ELR (cell line): ENCODE measurements around the gene C11orf58.

Source experiments
- DNase-seq: peaks from one replicate; pipeline ENCODE4 v3.0.0-alpha.2; 2015; ENCODE audit warnings: low read depth

Gene C11orf58

DNA sequence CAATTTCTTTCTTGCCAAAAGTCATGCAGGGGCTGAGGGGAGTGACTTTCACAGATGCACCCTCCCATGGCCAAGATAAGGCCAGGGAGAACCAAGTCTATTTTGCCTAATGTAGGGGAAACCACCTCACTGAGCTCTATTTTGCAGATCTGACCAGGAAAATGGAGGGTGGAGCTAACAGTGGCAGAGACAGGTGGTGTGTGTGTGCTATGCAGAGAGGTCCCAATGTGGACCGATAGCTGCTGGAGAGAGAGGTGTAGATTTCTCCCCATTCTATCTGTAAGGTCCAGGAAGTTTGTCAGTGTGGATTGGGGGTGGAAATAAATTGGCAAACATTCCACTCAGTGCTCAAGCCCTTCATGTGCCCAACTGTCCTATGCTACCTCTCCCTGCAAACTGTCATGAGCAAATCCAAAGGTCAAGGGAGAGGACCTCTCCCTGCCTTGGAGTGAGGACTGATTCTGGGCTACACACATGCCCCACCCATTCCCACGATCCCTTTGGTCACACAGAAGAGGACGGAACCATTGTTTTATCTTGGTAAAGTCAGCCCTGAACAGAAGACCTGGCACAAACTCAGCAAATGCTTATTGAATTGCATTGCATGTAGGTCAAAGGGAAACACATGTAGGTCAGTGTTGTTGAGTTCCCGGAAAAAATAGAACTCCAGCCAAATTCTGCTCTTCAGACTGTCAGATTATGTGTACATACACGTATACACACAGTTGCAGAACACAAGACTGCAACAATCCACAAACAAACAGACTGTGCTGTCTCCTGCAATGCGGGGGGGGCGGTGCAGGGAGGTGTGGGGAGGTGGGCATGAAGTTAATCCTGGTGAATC, 65.9 kb downstream of the C11orf58 start:
- DNase-seq = no peak

DNA sequence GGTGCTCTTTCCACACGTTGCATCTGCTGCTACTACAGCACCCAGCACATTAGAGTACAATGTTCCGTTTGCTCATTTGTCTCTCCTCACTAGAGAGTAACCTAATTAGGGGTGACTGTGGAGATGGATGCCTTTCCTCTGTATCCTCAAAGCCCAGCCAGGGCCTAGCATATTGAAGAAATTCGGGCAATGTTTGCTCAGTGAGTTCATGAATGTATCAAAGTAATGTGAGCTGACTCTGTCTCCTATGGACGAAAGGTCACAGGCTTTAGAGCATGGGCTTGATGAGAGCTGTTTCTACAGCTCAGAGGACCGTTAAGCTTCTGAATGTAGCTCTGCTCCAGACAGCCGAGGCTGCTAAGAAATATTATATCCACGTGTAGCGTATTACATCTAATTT, 67.5 kb downstream of the C11orf58 start:
- DNase-seq = no peak

DNA sequence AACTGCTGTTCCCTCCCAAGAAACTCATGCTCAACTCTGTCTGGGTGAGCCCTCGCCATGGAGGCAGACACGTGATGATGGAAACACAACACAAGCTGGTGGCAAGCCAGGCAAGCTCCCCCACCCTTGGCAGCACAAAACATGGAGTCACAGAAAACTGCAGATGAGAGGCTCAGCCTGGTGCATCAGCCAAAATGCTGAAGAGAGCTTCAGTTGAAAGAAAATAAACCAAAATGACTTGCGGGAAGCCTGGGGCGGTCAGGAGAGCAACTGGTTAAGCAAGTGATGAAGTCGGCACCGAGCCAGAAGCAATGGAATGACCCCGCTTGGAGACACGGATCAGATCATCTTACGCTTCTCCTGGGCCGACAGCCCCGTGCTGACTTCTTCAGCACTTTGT, 68.3 kb downstream of the C11orf58 start:
- no peak for DNase-seq

GRCh38 chr11:16807306-16807705, 68.9 kb downstream of the C11orf58 start:
- no peak for DNase-seq
